Stimulated activated CD4-positive, alpha-beta T cell treated with anti-CD3 and anti-CD28 coated beads, Interleukin-1b, Interleukin-23, amount 100 ng/mL, for 48 hours (primary cell): ENCODE data around the gene NXPH4.
A peak's percentile ranks its signal among the peaks of the same experiment; 100 is the strongest.

Source experiments
- DNase-seq: peaks from one replicate; pipeline ENCODE4 v3.0.0-alpha.2; 2020

NXPH4 gene

GRCh38 chr12:57216014-57216911 lies at the start of gene NXPH4:
TSS of gene NXPH4 (plus strand) at chr12:57216794. CDS start at chr12:57216970, 176 bp downstream.
- DNase-seq, result no peak

- peak; percentile 73 for DNase-seq
These were observed 49.6 kb upstream of the NXPH4 start for GRCh38 chr12:57166971-57167371.

DNA sequence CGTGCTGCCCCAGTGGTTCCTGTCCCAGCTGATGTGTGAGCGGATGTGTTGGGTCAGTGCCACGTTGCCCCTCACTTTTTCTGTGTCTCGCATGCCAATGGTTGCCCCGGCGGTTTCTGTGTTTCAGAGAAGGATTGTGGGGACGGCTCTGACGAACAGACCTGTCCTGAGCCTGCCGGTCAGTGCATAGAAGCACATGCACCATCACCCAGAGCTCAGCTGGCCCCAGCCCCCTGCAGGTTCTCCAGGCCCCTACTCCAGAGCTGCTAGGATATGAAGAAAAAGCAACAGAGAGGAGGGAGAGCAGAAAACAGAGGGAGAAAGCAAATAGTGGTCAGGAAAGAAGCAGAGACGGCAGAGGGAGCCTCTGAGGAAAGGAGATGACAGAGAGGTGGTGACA lies 48.5 kb upstream of the NXPH4 start:
- no peak for DNase-seq

DNA sequence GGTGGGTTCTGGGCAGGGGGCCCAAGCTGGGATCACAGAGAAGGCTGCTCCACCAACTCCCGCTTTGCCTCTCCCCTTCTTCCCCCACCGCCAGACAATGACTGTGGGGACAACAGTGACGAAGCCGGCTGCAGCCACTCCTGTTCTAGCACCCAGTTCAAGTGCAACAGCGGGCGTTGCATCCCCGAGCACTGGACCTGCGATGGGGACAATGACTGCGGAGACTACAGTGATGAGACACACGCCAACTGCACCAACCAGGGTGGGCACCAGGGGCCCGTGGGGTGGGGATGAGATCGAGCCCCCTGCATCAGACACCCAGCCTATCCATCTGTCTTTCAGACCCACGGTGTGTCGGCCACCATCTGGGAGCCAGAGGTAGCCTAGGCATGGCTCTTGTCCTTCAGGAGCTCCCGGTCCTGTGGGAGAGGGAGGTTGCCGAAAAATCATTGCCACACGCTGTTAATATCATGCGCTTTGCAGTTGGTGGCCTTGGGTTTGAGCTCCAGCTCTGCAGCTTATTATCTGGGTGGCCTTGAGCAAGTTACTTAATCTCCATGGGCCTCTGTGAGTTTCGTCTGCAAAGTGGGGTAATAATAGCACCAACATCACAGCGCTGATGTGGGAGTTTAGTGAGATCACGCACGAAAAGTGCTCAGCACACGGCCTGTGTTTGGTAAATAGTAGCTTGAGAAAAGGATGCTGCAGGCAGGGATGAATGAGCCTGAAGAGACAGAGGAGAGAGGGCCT lies 47.4 kb upstream of the NXPH4 start:
- DNase-seq, result no peak

GRCh38 chr12:57169969-57170368 lies 46.6 kb upstream of the NXPH4 start:
- DNase-seq, result no peak

- DNase-seq, result no peak
These were observed 46.2 kb upstream of the NXPH4 start for GRCh38 chr12:57170408-57170807.

DNA sequence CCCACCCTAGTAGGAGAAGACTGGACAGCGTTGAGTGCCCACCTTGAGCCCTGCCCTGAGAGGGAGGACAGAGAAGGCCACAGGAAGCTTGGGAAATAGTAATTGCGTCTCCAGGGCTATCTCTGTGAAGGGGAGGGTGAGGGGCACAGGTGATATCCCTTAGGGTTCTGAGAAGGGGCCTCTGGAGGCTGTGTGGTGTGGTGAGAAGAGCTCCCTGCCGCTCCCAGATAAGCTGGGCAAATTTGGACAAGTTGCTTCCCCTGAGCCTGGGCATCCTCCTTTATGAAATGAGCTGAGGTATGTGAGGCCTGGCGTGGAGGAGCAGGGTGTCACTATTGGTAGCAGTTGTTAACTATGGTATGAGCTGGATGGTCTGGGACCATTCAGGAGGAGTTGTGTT lies 45.7 kb upstream of the NXPH4 start:
- DNase-seq, result no peak

- no peak for DNase-seq
These were observed 44.9 kb upstream of the NXPH4 start for GRCh38 chr12:57171668-57172067.

- no peak for DNase-seq
These were observed 43.5 kb upstream of the NXPH4 start for GRCh38 chr12:57173089-57173488.

GRCh38 chr12:57173683-57174082 lies 42.9 kb upstream of the NXPH4 start:
- no peak for DNase-seq

GRCh38 chr12:57175428-57176138 lies 41.0 kb upstream of the NXPH4 start:
- peak; percentile 37 for DNase-seq

- DNase-seq, result no peak
These were observed 40.5 kb upstream of the NXPH4 start for GRCh38 chr12:57176139-57176477.

DNA sequence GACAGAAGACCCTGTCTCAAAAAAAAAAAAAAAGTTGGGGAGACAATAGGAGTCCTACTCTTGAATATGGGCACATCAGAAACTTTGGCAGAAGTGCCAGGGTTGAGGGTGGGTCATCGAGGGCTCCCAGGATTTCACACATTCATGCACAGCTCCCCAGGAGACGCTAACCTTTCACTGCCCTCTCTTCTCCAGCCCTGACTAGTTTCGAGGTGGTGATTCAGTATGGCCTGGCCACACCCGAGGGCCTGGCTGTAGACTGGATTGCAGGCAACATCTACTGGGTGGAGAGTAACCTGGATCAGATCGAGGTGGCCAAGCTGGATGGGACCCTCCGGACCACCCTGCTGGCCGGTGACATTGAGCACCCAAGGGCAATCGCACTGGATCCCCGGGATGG lies 39.7 kb upstream of the NXPH4 start:
- no peak for DNase-seq

- no peak for DNase-seq
These were observed 39.2 kb upstream of the NXPH4 start for GRCh38 chr12:57177354-57177753.

- DNase-seq, result no peak
These were observed 38.4 kb upstream of the NXPH4 start for GRCh38 chr12:57178213-57178612.

GRCh38 chr12:57179331-57180086 lies 37.1 kb upstream of the NXPH4 start:
- DNase-seq, result no peak

DNA sequence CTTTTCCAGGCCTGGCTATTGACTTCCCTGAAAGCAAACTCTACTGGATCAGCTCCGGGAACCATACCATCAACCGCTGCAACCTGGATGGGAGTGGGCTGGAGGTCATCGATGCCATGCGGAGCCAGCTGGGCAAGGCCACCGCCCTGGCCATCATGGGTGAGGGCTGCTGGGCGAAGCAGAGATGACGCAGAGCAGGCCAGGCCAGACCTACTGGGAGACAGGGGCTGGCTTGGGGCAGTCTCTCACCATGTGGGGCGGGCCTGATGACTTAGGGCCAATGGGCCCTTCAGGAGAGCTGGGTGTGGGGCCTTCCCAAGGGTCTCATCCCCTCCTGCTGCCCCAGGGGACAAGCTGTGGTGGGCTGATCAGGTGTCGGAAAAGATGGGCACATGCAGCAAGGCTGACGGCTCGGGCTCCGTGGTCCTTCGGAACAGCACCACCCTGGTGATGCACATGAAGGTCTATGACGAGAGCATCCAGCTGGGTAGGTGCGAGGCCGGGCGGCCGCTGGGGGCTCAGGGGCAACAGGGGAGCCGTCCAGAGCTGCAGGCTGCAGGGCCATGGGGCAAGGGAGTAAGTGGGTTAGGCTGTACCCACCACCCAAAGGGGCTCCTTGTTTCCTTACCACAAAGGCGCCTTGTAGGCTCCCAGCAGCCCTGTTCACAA lies 36.1 kb upstream of the NXPH4 start:
- DNase-seq, result no peak

DNA sequence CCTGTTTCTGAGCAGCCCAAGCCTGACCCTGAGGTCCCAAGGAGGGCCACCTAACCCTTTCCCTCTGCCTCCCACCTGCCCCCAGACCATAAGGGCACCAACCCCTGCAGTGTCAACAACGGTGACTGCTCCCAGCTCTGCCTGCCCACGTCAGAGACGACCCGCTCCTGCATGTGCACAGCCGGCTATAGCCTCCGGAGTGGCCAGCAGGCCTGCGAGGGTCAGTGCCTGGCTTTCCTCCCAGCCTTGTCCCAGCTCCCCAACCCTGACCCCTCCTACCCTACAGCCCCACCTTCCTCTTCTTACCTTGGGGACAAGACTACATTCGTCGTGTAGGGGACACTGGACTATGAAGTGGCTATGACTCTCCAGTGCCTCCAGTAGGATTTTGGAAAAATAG lies 35.5 kb upstream of the NXPH4 start:
- no peak for DNase-seq

DNA sequence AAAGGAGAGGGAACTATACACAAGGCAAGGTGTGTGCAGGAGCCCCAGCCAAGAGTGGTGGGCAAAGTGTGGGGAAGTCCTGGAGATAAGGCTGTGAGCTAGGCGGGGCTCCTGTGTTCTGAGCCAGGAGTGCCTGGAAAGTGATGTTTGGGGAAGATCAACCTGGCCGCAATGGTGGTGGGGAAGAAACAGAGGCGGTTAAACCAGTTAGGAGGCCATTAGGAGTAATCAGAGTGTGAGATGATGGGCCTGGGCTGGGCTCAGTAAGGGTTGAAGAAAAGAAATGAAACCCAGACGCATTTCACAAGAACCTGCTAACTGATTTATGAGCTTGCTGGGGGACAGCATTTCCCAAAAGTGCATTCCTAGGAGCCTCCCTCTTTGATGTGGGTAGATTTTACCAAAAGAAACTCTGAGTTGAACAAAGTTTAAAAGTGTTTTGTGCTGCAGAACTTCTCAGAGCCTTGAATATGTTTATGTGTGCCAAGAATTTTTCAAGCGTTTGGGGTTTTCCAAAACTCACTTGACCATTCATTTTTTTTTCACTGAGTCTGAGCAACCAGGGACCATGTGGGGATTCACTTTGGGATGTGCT lies 34.9 kb upstream of the NXPH4 start:
- no peak for DNase-seq

GRCh38 chr12:57182918-57183575 lies 33.5 kb upstream of the NXPH4 start:
- DNase-seq, result peak; percentile 76
